ENCODE data around the gene RNASE13. TPM values are rescaled to one million over a fixed set of nuclear protein-coding genes. Genes with fewer than 3 reads are reported as not detected.

The RNASE13 gene
- total RNA-seq, 1 experiment from 2014 or later: 0.15 TPM

DNA sequence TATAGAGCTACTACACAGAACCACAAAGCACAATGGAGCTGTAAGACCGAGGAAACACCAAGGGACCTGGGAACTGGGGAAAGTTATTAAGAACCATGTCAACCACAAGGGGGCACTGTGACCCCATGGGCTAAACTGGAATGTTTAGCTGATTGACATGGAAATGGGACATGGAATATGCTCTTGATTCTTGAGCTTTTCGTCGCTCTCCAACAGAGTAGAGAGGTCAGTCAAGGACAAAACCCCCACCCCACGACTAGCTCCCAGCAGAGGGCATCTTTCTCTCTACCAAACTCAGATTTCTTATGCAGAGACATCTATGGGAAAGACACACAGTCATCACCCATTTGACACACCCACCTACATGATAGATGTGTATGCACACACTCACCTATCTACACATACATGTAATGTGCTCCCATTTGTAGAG lies 19.8 kb downstream of the RNASE13 start:
- intact Hi-C loops (cut with micrococcal nuclease): loop anchor here (1.0 to 10.0 kb wide), 4 partner anchors 26 to 540 kb away; no protein-coding TSS in a partner anchor
- CTCF ChIA-PET: interaction anchor here (0.6 to 4.0 kb wide), 44 partner anchors 9 to 542 kb away, joined by 3 to 148 read pairs (median 4); partner anchors contain the start of genes CHD8, NDRG2, RNASE13 and RNASE7
- DNase-seq (ENCODE audit: low read depth, low spot score) (peak; percentile 80), ATAC-seq (peak; percentile 97)
- no peak overlapping the region for H3K27ac ChIP-seq (ENCODE audit: low read depth, low read length)
- H3K4me2 ChIP-seq (ENCODE audit: low read length): peak overlapping the region; percentile 14; the same call in 1 of the 2 replicates
- TF ChIP-seq SP1 (IDR thresholded peaks at IDR 0.05; ENCODE audit: low read depth) (no peak), CBX3 (IDR thresholded peaks at IDR 0.05; ENCODE audit: low read depth) (peak; percentile 23; the same call in 1 of the 2 replicates), ELF1 (IDR thresholded peaks at IDR 0.05; ENCODE audit: borderline replicate concordance, low read depth) (no peak), RAD21 (IDR thresholded peaks at IDR 0.05; ENCODE audit: low read depth) (peak; percentile 94), CTCF (IDR thresholded peaks at IDR 0.05 in 2 of 3, conservative IDR thresholded peaks at IDR 0.05 in 1 of 3; ENCODE audit: borderline replicate concordance in 1 of 3, insufficient read depth in 1 of 3, low read depth in 2 of 3, low read length in 2 of 3) (peak; percentile 86 to 95 (median 95))
- POLR2A ChIA-PET: interaction anchor here (1.0 to 1.6 kb wide), 5 partner anchors 26 to 93 kb away, joined by 3 to 6 read pairs (median 4); no protein-coding TSS in a partner anchor
- no peaks in the 10 kb centered on the region; a peak in 1 of 4 replicates for H3K36me3 ChIP-seq (ENCODE audit: control insufficient read depth in 1 of 2, insufficient read depth in 2 of 2, low read length in 2 of 2)
- H2AFZ ChIP-seq (ENCODE audit: low read depth, low read length, poor library complexity, severe bottlenecking): no peak overlapping the region
- no peaks in the 10 kb centered on the region for H3K9me3 ChIP-seq (ENCODE audit: control insufficient read depth in 1 of 2, insufficient read depth in 1 of 2, low read depth in 1 of 2, low read length in 2 of 2)
- BruUV-seq (replicated peaks): no TSS peak
- H3K9me2 ChIP-seq (ENCODE audit: insufficient read depth): no peaks in the 10 kb centered on the region
- RAD21 ChIA-PET (ENCODE audit: low non-redundant PET in 1 of 2, low total read pairs in 2 of 2, uncharacterized antibody in 2 of 2, unreplicated experiment in 2 of 2): interaction anchor here (1.0 to 3.6 kb wide), 13 partner anchors 9 to 112 kb away, joined by 3 to 30 read pairs (median 5); partner anchors contain the start of gene ARHGEF40 (in 1 of the 2)
- H4K20me1 ChIP-seq (ENCODE audit: insufficient read depth): no peaks in the 10 kb centered on the region
- no peaks in the 10 kb centered on the region for H3K79me2 ChIP-seq (ENCODE audit: insufficient read depth, low read length)
- peaks cover 0 to 4% of the 10 kb centered on the region in 2 experiments; a peak in 1 of 4 replicates for H3K4me1 ChIP-seq (ENCODE audit: control insufficient read depth in 1 of 2, insufficient read depth in 2 of 2, low read length in 2 of 2)
- no peak overlapping the region for H3K9ac ChIP-seq (ENCODE audit: low read length)
- H3K4me3 ChIP-seq (replicated peaks in 1 of 2; ENCODE audit: low read depth in 1 of 2, low read length in 2 of 2): no peak overlapping the region
- H3K27me3 ChIP-seq (ENCODE audit: insufficient read depth, low read length): peaks cover 18% of the 10 kb centered on the region; the same call in 1 of the 2 replicates

- no TSS peak for BruUV-seq (replicated peaks)
- H4K20me1 ChIP-seq (ENCODE audit: insufficient read depth): no peaks in the 10 kb centered on the region
- peaks cover 0 to 5% of the 10 kb centered on the region in 2 experiments; a peak in 2 of 4 replicates for H3K4me1 ChIP-seq (ENCODE audit: control insufficient read depth in 1 of 2, insufficient read depth in 2 of 2, low read length in 2 of 2)
- no peaks in the 10 kb centered on the region for H3K79me2 ChIP-seq (ENCODE audit: insufficient read depth, low read length)
- H3K4me3 ChIP-seq (replicated peaks in 1 of 2; ENCODE audit: low read depth in 1 of 2, low read length in 2 of 2): no peak overlapping the region
- DNase-seq (ENCODE audit: low read depth, low spot score) (no peak), ATAC-seq (no peak)
- no peaks in the 10 kb centered on the region for H3K9me2 ChIP-seq (ENCODE audit: insufficient read depth)
- H2AFZ ChIP-seq (ENCODE audit: low read depth, low read length, poor library complexity, severe bottlenecking): no peak overlapping the region
- POLR2A ChIA-PET: no interaction called here
- intact Hi-C loops (cut with micrococcal nuclease): loop anchor here (10.0 kb wide), 1 partner anchor 544 kb away; no protein-coding TSS in a partner anchor
- RAD21 ChIA-PET (ENCODE audit: low non-redundant PET in 1 of 2, low total read pairs in 2 of 2, uncharacterized antibody in 2 of 2, unreplicated experiment in 2 of 2): no interaction called here
- H3K27ac ChIP-seq (ENCODE audit: low read depth, low read length): no peak overlapping the region
- CTCF ChIA-PET: interaction anchor here (1.5 kb wide), 1 partner anchor 154 kb away, joined by 3 read pairs; no protein-coding TSS in a partner anchor
- no peaks in the 10 kb centered on the region for H3K9me3 ChIP-seq (ENCODE audit: control insufficient read depth in 1 of 2, insufficient read depth in 1 of 2, low read depth in 1 of 2, low read length in 2 of 2)
- peaks cover 18% of the 10 kb centered on the region; the same call in 1 of the 2 replicates for H3K27me3 ChIP-seq (ENCODE audit: insufficient read depth, low read length)
- no peak for TF ChIP-seq EZH2phosphoT487 (IDR thresholded peaks at IDR 0.05; ENCODE audit: borderline replicate concordance)
- no peak for TF ChIP-seq REST (IDR thresholded peaks at IDR 0.05; ENCODE audit: low read depth)
- TF ChIP-seq SIN3A (IDR thresholded peaks at IDR 0.05; ENCODE audit: low read depth): no peak
- TF ChIP-seq JUND (IDR thresholded peaks at IDR 0.05): no peak
- H3K36me3 ChIP-seq (ENCODE audit: control insufficient read depth in 1 of 2, insufficient read depth in 2 of 2, low read length in 2 of 2): no peaks in the 10 kb centered on the region
- H3K9ac ChIP-seq (ENCODE audit: low read length): no peak overlapping the region
- H3K4me2 ChIP-seq (ENCODE audit: low read length): no peak overlapping the region
These were observed 23.5 kb downstream of the RNASE13 start for GRCh38 chr14:21011136-21011535.
